ENCODE data around the gene ERICH6B.

ERICH6B gene

DNA sequence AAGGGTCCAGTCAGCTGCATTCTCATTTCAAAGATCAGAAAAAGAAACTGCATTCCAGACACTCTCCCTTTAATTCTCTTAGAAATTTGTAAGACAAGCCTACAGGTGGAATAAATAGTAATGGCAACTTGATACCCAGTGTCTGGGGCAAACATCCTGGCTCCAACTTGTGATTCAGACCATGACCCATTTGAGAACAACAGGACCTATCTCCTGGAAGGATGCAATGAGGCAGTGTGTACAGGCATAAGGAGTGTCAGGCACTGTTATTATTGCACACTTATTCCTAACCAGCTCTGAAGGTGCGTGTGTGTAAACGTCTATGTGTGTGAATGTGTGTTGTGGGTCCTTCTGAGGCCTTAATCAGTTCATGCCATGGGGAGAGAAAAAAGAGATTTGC lies 13.9 kb downstream of the ERICH6B start:
- no peak for DNase-seq (ENCODE audit: low spot score)

DNA sequence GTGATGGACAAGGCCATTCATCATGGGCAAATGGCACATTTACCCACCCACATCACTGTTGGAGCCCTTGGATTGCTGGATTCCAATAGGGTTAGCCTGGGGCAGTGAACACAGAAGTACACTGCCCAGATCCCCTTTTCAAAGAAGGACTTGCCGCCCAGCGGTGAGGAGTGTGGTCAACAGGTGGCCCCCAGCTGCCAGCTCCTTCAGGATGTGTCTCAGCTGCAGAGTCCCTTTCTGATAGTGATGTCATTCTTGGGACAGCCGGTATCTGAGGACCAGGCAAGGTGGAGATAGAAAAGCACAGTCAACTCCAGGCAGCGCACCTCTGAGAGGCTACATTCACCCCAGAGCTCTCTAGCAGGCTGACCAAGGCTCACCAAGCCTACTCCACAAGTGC lies 16.9 kb downstream of the ERICH6B start:
- DNase-seq (ENCODE audit: low spot score), result no peak

DNA sequence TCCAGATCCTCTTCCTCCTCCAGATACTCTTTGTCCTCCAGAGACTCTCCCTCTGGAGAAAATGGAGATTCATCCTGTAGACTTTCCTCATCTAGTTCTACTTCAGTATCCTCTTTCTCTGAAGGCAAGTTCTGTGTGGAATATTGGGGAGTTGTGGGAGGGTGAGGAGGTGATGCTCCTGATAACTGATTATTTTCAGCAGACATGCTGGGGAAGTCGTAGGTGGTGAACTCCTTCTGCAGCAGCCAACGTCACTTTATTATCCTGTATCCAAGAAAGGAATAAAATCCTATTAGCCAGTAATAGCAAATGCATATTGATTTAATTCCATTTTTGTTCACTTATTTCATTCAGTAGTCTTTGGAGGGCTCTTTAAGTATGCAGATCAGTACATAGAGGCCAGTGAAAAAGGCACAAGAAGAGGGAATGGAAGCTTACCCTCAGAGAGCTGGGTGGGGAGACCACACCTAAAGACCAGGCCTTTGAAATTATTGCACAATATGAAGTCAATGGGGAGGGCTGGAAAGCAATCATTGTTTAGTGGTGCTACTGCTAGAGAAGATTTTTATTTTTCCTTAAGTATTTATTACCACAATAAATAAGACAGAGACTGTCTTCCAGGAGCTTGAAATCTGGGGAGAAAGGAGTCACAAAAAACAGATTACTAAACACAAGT lies 18.6 kb downstream of the ERICH6B start:
- DNase-seq (ENCODE audit: low spot score), result no peak

DNA sequence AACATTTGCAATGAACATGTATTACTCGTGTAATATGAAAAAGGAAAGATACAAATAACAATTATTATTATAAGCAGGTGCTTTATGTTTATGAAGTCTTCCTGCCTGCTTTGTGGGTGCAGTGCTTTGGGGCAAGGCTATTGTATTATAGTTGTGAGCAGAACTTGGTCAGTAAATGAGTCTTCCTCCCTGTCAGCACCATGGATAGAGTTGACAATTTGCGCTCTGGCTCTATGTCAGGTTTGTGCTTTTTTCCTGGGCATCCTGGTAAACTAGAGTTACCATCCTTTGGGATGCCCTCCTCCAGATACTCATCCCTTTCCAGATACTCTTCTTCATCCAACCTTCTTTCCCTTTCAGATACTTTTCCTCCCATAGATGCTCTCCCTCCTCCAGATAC lies 19.6 kb downstream of the ERICH6B start:
- no peak for DNase-seq (ENCODE audit: low spot score)

DNA sequence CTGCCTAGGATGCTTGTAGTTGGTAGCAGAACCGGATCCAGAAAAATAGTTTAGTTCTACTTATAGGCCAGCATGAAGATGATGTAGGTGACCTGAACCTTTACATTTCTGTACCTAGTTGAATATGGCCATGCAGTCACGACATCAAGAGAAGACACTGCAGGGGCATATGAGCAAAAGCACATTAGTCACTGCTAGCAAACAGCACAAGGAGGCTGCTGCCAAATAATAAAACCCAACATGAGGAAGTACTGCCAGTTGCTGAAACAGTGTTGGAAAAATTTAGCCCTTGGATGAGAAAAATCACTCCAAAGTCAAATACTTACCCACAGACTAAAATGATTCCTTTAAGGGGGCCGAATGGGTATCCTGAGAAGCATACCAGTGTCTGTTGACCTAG lies 20.8 kb downstream of the ERICH6B start:
- DNase-seq (ENCODE audit: low spot score), result no peak

DNA sequence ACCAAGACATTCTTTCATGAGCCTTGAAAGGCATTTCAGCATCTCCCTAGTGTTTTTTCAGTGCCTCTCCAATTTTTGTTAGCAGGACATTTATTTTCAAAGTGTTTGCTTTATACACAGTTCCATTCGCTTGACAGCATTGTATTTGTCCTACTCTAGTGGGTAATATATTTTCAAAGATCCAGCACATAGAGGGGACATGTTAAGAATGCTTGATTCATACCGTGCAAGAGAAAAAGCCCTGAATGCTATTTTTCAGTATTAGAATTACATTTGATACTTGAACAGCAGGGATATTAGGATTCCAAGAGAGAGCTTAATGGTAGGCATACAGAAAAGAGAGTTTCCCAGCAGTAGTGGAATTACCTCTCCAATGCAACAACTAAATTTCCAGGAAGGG lies 21.3 kb downstream of the ERICH6B start:
- no peak for DNase-seq (ENCODE audit: low spot score)

DNA sequence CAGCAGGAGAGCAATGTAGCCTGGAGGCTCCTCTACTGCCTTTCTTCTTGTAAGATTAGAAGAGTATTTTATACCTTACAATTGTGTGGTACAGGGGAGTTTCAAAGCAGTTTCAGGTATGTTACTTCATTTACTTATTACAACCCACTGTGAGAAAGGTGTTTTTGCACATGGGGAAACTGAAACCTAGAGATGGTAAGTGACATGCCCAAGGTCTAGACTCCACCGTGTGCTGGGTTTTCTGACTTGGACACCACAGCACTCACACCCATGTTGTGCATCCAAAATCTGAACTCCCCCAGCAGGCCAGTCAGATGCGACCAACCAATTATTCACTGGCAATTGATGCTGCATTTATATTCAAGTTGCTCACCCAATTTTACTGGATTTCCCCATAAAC lies 22.8 kb downstream of the ERICH6B start:
- DNase-seq (ENCODE audit: low spot score), result no peak

DNA sequence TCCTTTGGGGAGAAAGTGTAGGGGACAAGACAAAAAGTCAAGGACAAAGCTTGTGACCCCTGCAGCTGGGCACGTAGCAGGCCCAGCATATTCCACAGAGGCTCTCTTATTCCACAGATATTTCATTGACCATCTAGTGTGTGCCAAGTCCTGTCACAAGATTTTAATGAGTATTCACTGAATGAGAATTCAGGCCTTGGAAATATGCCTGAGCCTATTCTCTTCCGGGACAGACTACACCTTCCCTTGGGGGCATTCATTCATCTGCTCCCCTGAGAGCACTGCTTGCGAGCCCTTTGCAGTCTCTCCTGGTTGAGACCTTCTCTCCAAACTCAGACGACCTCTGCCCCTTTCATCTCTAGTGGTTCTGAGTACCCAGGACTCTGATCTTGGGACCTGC lies 25.5 kb downstream of the ERICH6B start:
- no peak for DNase-seq (ENCODE audit: low spot score)

DNA sequence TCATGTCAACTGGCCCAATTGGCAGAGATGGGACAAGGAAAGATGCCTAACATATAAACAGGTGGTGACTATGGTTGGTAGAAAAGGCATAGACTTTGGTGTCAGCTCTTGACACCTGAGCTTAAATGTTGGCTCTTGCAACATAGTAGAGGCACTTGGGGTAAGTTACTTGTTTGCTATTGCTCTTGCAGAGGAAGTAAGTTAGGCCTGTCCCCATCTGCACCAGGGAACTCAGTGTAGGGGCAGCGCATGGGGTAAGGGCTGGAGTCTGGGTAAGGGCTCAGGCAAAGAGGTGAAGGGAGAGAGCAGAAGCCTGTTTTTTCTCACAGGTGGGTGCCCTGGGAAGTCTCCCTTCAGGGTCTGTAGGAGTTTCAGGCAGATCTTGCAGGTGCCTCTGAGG lies 27.6 kb downstream of the ERICH6B start:
- no peak for DNase-seq (ENCODE audit: low spot score)

DNA sequence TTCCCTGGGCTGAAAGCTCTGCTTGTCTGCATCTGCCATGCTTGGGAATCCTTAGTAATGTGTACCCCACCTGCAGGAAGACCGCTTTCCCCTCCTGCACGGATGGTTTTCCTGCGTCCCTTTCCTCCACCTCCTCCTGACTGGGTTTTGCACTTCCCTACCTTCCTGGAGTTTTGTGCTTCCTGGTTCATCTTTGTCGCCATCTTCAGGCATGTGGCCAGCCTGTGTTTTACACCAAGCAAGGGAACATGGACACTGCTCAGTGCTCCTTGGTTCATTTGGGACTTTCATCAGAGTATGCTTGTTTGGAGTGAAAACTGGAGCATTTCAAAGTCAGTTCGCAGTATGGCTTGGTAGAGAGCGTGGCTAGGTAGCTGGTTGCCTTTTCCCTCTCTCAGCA lies 30.7 kb downstream of the ERICH6B start:
- DNase-seq (ENCODE audit: low spot score), result no peak

DNA sequence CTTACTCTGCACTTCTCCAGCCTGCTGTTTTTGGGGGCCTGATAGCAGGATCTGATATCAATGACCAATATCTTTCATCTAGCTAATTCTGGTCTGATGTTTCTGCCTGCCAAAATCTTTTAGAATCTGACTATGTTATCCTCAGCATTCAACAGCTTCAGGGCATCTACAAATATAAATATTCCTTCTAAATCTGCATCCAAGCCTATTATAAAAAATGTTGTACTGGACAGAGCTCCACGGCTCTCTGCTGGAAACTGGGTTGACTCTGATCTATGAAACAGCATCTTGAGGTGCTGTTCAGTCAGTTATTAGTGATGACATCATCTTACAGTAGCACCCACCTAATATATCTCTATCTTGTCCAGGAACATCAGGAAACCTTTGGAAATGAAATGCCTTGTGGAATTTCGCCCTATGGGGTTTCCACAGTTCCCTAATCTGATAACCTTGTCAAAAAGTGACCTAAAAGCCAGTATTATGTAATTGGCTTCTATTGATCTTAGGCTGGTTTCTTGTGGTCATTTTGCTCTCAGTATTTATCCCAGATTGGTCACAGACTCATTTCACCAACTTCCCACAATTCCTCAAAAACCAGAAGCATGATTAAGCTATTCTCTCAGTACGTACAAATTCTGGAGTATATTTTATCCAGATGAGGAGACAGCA lies 33.0 kb downstream of the ERICH6B start:
- DNase-seq (ENCODE audit: low spot score), result no peak

DNA sequence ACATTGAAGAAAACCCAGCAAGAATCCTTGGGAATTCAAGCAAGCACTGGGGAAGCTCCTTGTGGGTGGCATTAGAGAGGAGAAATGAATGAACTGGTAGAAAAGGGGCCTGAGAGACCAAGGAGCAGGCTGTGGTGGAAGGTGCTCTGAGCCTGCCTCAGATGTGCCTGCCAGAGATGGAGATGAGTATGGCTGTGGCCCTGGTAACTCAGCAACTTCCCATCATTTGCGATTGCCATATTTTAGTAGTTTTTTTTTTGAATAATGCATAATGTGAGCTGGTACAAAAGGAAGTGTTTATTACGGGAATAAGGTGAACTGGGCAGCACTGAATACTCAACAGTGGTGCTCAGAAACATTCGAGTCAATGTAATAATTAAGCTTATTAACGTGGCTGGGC lies 39.1 kb downstream of the ERICH6B start:
- no peak for DNase-seq (ENCODE audit: low spot score)

DNA sequence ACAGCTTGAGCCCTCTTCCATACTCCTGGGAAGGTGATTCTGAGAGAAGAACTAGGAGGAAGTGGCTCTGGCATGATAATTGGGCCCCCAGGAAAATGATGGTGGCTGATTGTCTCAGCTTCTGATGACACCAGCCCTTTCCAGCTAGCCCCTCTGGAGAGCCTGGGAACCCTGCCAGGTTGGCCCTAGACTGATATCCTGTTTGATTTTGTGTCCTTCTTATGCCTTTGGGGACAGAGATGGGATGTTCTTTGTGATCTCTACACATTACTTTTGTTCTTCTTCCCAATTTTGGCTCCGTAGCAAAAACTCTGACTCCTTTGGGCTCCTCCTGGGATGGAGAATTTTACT lies 39.7 kb downstream of the ERICH6B start:
- no peak for DNase-seq (ENCODE audit: low spot score)

DNA sequence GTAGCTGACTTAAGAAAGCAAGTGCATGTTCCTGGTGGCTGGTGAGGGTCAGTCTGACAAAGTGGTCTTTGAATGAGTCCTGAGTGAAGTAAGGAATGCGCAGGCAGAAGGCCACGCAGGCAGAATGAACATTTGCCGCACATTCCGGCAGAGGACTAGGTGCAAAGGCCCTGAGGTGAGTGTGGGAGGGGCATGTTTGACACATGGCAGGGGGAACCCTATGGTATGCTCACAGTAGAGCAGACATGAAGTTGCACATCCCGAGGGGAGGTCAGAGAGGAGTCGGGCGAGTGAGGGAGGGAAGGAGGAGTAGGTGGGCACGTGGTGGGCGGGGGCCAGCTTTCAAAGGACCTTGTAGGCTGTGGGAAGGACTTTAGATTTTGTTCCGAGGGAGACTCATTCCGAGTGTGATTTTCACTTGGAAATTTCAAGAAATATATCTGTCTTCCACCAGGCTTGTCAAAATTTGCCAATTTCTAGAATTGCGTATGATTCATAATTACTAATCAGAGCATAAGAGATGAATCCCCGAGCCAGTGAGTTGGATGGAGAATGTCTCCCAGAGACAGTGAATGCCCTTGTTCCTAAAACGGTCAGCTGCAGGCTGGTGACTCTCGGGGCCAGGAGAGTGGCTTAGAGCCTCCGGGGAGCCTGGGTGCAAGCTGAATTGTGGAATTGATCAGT lies 40.3 kb downstream of the ERICH6B start:
- no peak for DNase-seq (ENCODE audit: low spot score)

DNA sequence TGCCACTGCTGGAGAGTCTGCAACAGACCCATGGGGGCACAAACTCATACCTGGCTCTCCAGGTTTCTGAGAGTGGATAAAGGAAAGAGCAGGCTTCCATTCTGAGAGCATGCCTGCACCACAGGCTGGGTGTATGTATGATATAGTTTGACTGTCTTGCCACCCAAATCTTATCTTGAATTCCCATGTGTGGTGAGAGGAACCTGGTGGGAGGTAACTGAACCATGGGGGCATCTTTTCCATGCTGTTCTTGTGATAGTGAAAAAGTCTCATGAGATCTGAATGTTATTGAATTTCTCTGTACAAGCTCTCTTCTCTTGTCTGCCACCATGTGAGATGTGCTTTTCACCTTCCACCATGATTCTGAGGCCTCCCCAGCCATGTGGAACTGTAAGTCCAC lies 50.2 kb downstream of the ERICH6B start:
- DNase-seq (ENCODE audit: low spot score), result no peak

DNA sequence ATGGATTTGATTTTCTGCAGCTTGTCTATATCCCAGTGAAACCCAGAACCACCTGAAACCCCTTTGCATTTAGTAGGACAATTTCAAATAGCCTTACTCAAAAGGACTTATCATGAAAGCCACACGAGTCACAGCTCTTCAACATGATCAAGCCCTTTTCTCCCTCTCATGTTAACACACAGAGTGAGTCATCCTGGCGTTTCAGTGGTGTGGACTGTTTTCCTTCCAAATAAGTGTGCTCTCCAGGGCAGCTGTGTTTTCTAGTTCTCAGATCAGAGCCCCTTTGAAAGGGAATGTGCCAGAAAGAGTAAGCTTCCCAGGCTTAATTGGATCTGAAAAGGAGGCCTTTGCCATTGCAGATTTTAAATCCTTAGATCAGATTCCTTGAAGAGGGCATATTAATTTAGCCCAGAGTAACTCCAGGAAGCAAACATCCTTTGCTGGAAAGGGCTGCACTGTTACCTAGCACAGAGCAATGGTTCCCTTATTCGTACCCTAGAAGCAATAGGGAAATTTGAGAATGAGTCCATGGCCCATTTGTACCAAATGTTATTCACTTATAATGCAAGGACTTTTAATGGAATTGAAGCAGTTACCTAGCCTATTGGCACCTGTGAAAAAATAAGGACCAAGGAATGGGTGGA lies 51.3 kb downstream of the ERICH6B start:
- no peak for DNase-seq (ENCODE audit: low spot score)

DNA sequence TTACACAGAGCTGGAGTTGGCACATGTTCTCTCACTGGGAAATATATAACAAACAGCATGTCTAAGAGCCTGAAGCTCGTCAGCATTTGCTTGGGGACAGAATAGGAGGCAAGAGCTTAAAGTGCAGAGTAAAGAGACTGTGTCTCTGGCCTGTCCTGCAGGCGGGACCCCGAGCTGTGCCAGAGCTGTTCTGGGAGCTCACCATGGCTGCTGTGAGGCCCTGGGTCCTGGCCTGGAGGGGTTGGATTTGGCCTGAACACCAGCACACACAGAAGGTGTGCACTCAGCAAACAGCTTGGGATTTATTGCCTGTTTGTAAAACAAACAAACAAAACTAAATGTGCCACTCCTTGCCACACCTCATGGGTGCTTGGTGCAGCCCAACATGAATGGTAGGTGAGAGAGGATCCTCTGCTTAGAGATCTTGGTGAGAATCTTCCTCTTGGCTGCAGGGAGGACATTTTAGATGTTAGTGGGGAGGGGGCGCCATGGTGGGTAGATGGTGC lies 60.9 kb downstream of the ERICH6B start:
- no peak for DNase-seq (ENCODE audit: low spot score)

DNA sequence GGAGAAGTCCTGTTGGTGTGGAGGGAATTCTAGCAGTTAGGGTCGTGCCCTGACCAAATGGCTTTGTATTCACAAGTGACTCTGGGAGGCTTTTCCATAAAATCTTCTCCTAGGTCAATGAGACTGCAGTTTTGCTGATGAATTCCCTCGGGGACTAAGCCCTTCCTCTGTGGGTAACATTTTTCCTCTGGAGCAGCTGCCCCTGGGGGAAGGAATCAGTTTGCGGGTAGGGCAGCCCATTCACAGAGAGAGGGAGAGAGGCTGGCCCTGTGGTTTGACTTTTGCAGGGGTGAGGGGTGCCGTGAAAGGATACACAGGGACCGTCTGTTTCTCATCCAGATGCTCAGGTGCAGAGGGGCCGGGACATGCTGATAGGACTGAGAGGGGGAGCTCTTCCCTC lies 67.3 kb downstream of the ERICH6B start:
- no peak for DNase-seq (ENCODE audit: low spot score)

DNA sequence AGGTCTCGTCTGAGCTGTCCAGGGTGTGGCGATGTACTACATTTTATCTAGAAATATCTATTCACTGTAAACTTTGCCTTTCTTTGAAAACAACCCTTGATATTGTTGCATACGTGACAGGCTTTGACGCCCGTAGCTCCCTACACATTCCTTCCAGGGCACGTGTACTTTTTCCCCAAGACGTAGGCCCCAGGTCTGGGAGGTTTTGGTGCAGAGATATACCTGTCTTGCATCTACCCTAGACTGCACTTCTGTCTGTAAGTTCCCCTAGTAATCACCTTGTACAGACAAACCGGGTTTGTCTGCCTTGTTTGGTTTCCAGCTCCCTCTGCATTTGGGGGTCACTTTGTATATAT lies 69.2 kb downstream of the ERICH6B start:
- DNase-seq (ENCODE audit: low spot score), result no peak

DNA sequence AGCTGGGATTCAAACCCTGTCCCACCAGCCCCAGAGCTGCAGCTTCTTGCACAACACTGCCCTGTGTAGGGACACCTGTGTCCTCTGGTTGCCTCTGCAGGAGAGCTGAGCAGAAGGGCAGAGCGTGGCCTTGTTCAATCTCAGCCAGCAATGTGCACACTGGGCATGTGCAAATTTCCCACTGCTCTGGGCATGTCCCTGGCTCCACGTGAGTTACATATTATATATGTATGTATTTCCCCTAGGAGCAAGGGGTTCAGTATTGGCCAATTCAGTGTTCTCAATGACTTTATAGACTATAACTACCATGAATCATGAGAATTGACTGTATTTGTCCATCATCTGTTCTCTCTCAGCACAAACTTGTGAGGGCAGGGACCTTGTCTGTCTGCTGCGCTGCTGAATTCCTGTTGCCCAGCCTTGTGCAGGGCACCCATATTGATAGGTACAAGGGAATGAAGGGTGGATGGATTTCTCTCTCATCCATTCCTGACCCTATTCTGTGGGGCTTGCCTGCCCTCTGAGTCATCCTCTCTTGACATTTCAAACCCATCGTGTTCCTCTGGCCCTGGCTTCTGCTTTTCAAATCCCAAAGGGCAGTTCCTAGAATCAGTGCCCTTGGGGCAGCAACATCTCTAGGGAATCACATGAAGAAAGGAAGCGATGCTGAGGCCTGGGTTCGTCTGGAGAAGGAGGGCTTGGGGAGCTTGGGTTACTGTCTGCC lies 69.7 kb downstream of the ERICH6B start:
- no peak for DNase-seq (ENCODE audit: low spot score)

DNA sequence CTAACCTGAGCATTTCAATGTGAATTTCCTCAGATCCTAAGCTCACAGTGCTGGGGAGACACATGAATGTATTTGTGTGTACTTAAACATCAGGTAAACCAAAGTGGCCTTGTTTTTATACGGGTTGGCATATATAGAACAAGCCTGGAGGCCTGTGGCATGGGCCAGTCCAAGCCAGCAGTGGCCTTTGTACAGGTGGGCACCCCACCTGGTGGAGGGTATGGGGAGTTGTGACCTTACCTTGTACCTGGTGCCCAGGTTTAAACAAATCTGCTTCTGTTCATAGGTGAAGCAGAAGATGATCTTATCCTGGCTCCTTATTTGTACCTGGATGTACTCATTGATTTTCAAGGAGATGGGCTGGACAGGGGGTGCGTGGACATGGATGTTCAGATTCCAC lies 71.0 kb downstream of the ERICH6B start:
- DNase-seq (ENCODE audit: low spot score), result no peak

DNA sequence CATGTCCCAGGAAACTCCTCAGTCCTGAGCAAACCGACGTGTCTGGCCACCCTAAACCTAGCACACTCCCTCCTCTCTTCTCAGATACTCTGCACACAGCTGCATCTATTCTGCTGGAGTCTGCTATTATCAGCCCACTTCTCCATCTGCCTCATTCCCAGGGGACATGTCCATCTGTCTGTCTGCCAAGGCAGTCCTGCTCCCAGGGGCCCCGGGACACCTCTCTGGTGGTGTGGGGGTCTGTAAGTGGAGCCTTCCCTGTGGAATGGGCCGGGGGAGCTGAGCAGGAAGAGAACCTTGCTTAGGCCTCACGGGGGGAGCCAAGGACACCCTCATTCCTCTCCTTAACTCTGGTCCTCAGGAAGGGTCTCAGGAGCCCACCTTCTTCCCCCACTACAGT lies 72.7 kb downstream of the ERICH6B start:
- DNase-seq (ENCODE audit: low spot score), result no peak
